OCI-LY3 (cell line): ENCODE results near the gene LRRC63.

Experiments used
- H2AFZ ChIP-seq: fragments of 200-600, 300-600 bp; shearing (Covaris generic); 2 replicates; pipeline ENCODE4 v1.6.0; 2014; ENCODE audit warnings: antibody characterized with exemption, low read depth, low read length
- H3K27ac ChIP-seq: fragments of 200-600, 300-600 bp; sonication (generic); 2 replicates; pipeline ENCODE4 v1.5.1; 2014; ENCODE audit warnings: mild to moderate bottlenecking, low read length, moderate library complexity, mixed read lengths
- H3K27me3 ChIP-seq: fragments of 200-600, 300-600 bp; sonication (generic); 2 replicates; pipeline ENCODE4 v1.6.1; 2014; ENCODE audit warnings: low read depth, low read length, mixed read lengths
- H3K36me3 ChIP-seq: fragments of 200-600, 300-600 bp; sonication (generic); replicated peaks from 2 replicates; pipeline ENCODE3; 2014; ENCODE audit warnings: low read depth, low read length, mixed read lengths
- H3K4me1 ChIP-seq: fragments of 300-600, 200-600 bp; sonication (generic); 2 replicates; pipeline ENCODE4 v1.6.1; 2014; ENCODE audit warnings: low read length, mixed read lengths
- H3K4me2 ChIP-seq: fragments of 200-600, 300-600 bp; sonication (generic); 2 replicates; pipeline ENCODE4 v1.6.1; 2014; ENCODE audit warnings: low read length, mixed read lengths
- H3K4me3 ChIP-seq: fragments of 300-600, 200-600 bp; sonication (generic); 2 replicates; pipeline ENCODE4 v1.5.1; 2014; ENCODE audit warnings: antibody characterized with exemption, mild to moderate bottlenecking, low read length, moderate library complexity
- H3K79me2 ChIP-seq: fragments of 300-600, 200-600 bp; shearing (Covaris generic); 2 replicates; pipeline ENCODE4 v1.6.1; 2014; ENCODE audit warnings: mild to moderate bottlenecking, low read length, mixed read lengths
- H3K9ac ChIP-seq: fragments of 300-600, 200-600 bp; shearing (Covaris generic); 2 replicates; pipeline ENCODE4 v1.6.0; 2014; ENCODE audit warnings: mild to moderate bottlenecking, low read length, moderate library complexity
- H3K9me3 ChIP-seq: fragments of 200-600, 300-600 bp; shearing (Covaris generic); 2 replicates; pipeline ENCODE4 v1.6.1; 2014; ENCODE audit warnings: low read length, mixed read lengths; ENCODE audit not compliant: insufficient read depth
- H4K20me1 ChIP-seq: fragments of 200-600, 300-600 bp; sonication (generic); 2 replicates; pipeline ENCODE4 v1.6.1; 2016; ENCODE audit warnings: low read length, mixed read lengths; ENCODE audit not compliant: insufficient read depth
- CTCF ChIP-seq: fragments of 200-600, 300-600 bp; sonication (generic); IDR thresholded peaks from 2 replicates; pipeline ENCODE4 v1.5.1; 2014; ENCODE audit warnings: antibody characterized with exemption, low read length, low read depth
- EZH2phosphoT487 ChIP-seq: fragments of 200-600 bp; shearing (Covaris generic); IDR thresholded peaks from 2 replicates; pipeline ENCODE4 v1.6.1; 2018; ENCODE audit warnings: antibody characterized with exemption, mixed run types, low read depth

The LRRC63 gene

GRCh38 chr13:46229251-46229650, 17.5 kb downstream of the LRRC63 start:
- Histone ChIP-seq H3K9me3 (peaks cover 2% of the 10 kb centered on the region), H3K27ac (no peak overlapping the region), H2AFZ (no peak overlapping the region), H3K4me3 (no peak overlapping the region), H3K27me3 (no peaks in the 10 kb centered on the region), H3K36me3 (peaks cover 6% of the 10 kb centered on the region), H3K79me2 (no peaks in the 10 kb centered on the region), H3K9ac (no peak overlapping the region), H3K4me2 (no peak overlapping the region), H4K20me1 (no peaks in the 10 kb centered on the region), H3K4me1 (no peaks in the 10 kb centered on the region)
- TF ChIP-seq EZH2phosphoT487 (no peak), CTCF (no peak)

DNA sequence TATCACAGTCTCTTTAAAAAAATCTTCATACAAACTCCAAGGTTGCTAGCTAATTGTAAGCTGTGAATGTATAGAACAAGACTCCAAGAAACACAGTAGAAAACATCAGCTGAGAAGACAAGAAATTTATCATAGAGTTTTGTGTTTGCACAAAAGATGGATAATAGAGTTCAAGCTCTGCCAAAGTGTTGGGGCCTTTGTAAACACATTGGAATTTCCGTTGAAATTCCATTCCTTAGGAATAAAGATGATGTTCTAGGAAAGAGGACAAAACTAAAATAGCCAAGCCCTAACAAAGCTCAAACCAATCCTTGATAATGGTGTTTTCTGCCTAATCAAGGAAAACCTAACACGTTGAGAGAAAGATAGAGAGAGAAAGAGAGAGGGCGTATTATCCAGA, 20.6 kb downstream of the LRRC63 start:
- Histone ChIP-seq H3K4me3 (no peak overlapping the region), H3K9me3 (peaks cover 32% of the 10 kb centered on the region), H3K9ac (no peak overlapping the region), H3K4me2 (no peak overlapping the region), H4K20me1 (no peaks in the 10 kb centered on the region), H3K27me3 (no peaks in the 10 kb centered on the region), H2AFZ (no peak overlapping the region), H3K79me2 (no peaks in the 10 kb centered on the region), H3K27ac (no peak overlapping the region), H3K36me3 (peaks cover 36% of the 10 kb centered on the region), H3K4me1 (no peaks in the 10 kb centered on the region)
- TF ChIP-seq EZH2phosphoT487 (no peak), CTCF (no peak)

DNA sequence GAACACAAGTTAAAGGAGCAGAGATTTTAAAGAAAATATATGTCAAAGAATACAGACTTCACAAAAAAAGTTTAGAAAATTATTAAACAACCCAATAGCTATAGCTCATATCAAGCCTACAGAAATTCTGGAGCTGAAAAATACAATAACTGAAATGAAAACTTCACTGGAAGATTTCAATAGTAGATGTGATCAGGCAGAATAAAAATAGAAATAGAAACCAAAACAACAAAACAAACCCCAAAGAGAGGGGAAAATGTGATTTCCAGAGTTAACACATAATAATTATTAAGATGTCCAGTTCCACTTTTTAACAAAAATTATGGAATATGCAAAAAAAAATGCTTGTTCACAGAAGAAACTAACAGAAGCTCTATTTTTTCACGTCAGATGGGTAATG, 23.6 kb downstream of the LRRC63 start:
- Histone ChIP-seq H3K27me3 (no peaks in the 10 kb centered on the region), H3K36me3 (peaks cover 39% of the 10 kb centered on the region), H2AFZ (no peak overlapping the region), H3K4me2 (no peak overlapping the region), H3K4me3 (no peak overlapping the region), H3K27ac (no peak overlapping the region), H3K4me1 (no peaks in the 10 kb centered on the region), H4K20me1 (no peaks in the 10 kb centered on the region), H3K9ac (no peak overlapping the region), H3K79me2 (no peaks in the 10 kb centered on the region), H3K9me3 (peaks cover 36% of the 10 kb centered on the region)
- TF ChIP-seq EZH2phosphoT487 (no peak), CTCF (no peak)

- Histone ChIP-seq H3K4me2 (no peak overlapping the region), H3K27me3 (no peaks in the 10 kb centered on the region; the same call in 1 of the 2 replicates), H2AFZ (peak overlapping the region; percentile 63), H3K27ac (no peak overlapping the region), H3K36me3 (no peaks in the 10 kb centered on the region), H3K9me3 (no peaks in the 10 kb centered on the region), H3K79me2 (no peaks in the 10 kb centered on the region), H3K4me3 (no peak overlapping the region), H4K20me1 (no peaks in the 10 kb centered on the region), H3K4me1 (peaks cover 7% of the 10 kb centered on the region; the same call in 1 of the 2 replicates), H3K9ac (no peak overlapping the region)
- no peak for TF ChIP-seq EZH2phosphoT487
- no peak for TF ChIP-seq CTCF
These were observed 53.6 kb downstream of the LRRC63 start for GRCh38 chr13:46265292-46265691.
